GM18526 (cell line): Measurements from ENCODE around the gene HBEGF.

Experiments used
- POLR2A ChIP-seq: IDR thresholded peaks from 3 replicates; pipeline ENCODE4 v1.6.1; 2011; ENCODE audit not compliant: insufficient read length; ENCODE audit errors: extremely low read depth

The HBEGF gene

GRCh38 chr5:140346348-140347221 lies at the start of gene HBEGF:
TSS of gene HBEGF (minus strand) at chr5:140346603. CDS start at chr5:140346328, 275 bp downstream.
- peak; percentile 54 for TF ChIP-seq POLR2A

- TF ChIP-seq POLR2A, result no peak
Measured at GRCh38 chr5:140393738-140394137, 47.3 kb upstream of the HBEGF start.

- TF ChIP-seq POLR2A, result no peak
Measured at GRCh38 chr5:140391732-140392131, 45.3 kb upstream of the HBEGF start.

GRCh38 chr5:140391312-140391711 lies 44.9 kb upstream of the HBEGF start:
- TF ChIP-seq POLR2A, result no peak

- no peak for TF ChIP-seq POLR2A
Measured at GRCh38 chr5:140388052-140388451, 41.6 kb upstream of the HBEGF start.

- no peak for TF ChIP-seq POLR2A
Measured at GRCh38 chr5:140383300-140383699, 36.9 kb upstream of the HBEGF start.

- no peak for TF ChIP-seq POLR2A
Measured at GRCh38 chr5:140382866-140383265, 36.5 kb upstream of the HBEGF start.

GRCh38 chr5:140381972-140382371 lies 35.6 kb upstream of the HBEGF start:
- TF ChIP-seq POLR2A, result no peak

GRCh38 chr5:140381351-140381750 lies 34.9 kb upstream of the HBEGF start:
- TF ChIP-seq POLR2A, result no peak

GRCh38 chr5:140372971-140373487 lies 26.6 kb upstream of the HBEGF start:
- no peak for TF ChIP-seq POLR2A

GRCh38 chr5:140371356-140372151 lies 25.2 kb upstream of the HBEGF start:
- no peak for TF ChIP-seq POLR2A

- TF ChIP-seq POLR2A, result no peak
Measured at GRCh38 chr5:140367256-140368013, 21.0 kb upstream of the HBEGF start.

- no peak for TF ChIP-seq POLR2A
Measured at GRCh38 chr5:140366589-140367255, 20.3 kb upstream of the HBEGF start.

GRCh38 chr5:140365941-140366340 lies 19.5 kb upstream of the HBEGF start:
- TF ChIP-seq POLR2A, result no peak

- TF ChIP-seq POLR2A, result no peak
Measured at GRCh38 chr5:140365282-140365681, 18.9 kb upstream of the HBEGF start.
